ENCODE results near the gene ADA. TPM values are rescaled to one million over a fixed set of nuclear protein-coding genes. Genes with fewer than 3 reads are reported as not detected.

ADA gene
- total RNA-seq, 1 donor from 2014 or later: 67.5 TPM

- H3K4me3 Mint-ChIP-seq (ENCODE audit: unreplicated experiment): no peak overlapping the region
- TF ChIP-seq CTCF (IDR thresholded peaks at IDR 0.05; ENCODE audit: insufficient read depth, low read depth, low read length) (no peak), EZH2 (IDR thresholded peaks at IDR 0.05; ENCODE audit: insufficient read depth, low read length) (no peak)
- FAIRE-seq: no peak
Observed at GRCh38 chr20:44625361-44625760, 26.1 kb downstream of the ADA start.

GRCh38 chr20:44624743-44625271 lies 26.7 kb downstream of the ADA start:
- H3K4me1 Mint-ChIP-seq (ENCODE audit: low read depth, unreplicated experiment): no peaks in the 10 kb centered on the region
- H3K9me3 Mint-ChIP-seq (ENCODE audit: unreplicated experiment): peaks cover 10% of the 10 kb centered on the region
- no peak for TF ChIP-seq EZH2 (IDR thresholded peaks at IDR 0.05; ENCODE audit: insufficient read depth, low read length)
- TF ChIP-seq CTCF (IDR thresholded peaks at IDR 0.05; ENCODE audit: insufficient read depth, low read depth, low read length): no peak
- H3K36me3 Mint-ChIP-seq (ENCODE audit: low read depth, unreplicated experiment): peaks cover 69% of the 10 kb centered on the region
- Histone ChIP-seq H3K36me3 (ENCODE audit: insufficient read depth, low read length) (no peaks in the 10 kb centered on the region), H3K27ac (ENCODE audit: low read depth, low read length) (no peak overlapping the region), H3K4me1 (ENCODE audit: insufficient read depth, low read length) (no peaks in the 10 kb centered on the region), H4K20me1 (ENCODE audit: insufficient read depth, low read length) (no peaks in the 10 kb centered on the region), H2AFZ (ENCODE audit: low read depth, low read length) (no peak overlapping the region), H3K9me3 (ENCODE audit: insufficient read depth, low read depth, low read length) (peaks cover 4% of the 10 kb centered on the region), H3K4me2 (ENCODE audit: low read length) (no peak overlapping the region), H3K27me3 (ENCODE audit: insufficient read depth, low read length) (no peaks in the 10 kb centered on the region), H3K79me2 (ENCODE audit: insufficient read depth, low read length) (no peaks in the 10 kb centered on the region), H3K4me3 (ENCODE audit: insufficient read depth, low read depth, low read length) (no peak overlapping the region), H3K9ac (ENCODE audit: low read length) (no peak overlapping the region)
- no peak overlapping the region for H3K4me3 Mint-ChIP-seq (ENCODE audit: unreplicated experiment)
- DNase-seq (ENCODE audit: low read depth): no peak
- no peak overlapping the region for H3K27ac Mint-ChIP-seq (ENCODE audit: unreplicated experiment)
- no peak for FAIRE-seq
- H3K27me3 Mint-ChIP-seq (ENCODE audit: low read depth, unreplicated experiment): no peaks in the 10 kb centered on the region

More at GRCh38 chr20:44625361-44625760, 26.1 kb downstream of the ADA start:
- no peak overlapping the region for H3K4me3 ChIP-seq (ENCODE audit: insufficient read depth, low read depth, low read length)
- no peak overlapping the region for H2AFZ ChIP-seq (ENCODE audit: low read depth, low read length)
- Mint-ChIP-seq H3K36me3 (ENCODE audit: low read depth, unreplicated experiment) (peaks cover 65% of the 10 kb centered on the region), H3K27ac (ENCODE audit: unreplicated experiment) (no peak overlapping the region), H3K27me3 (ENCODE audit: low read depth, unreplicated experiment) (no peaks in the 10 kb centered on the region), H3K4me1 (ENCODE audit: low read depth, unreplicated experiment) (no peaks in the 10 kb centered on the region), H3K9me3 (ENCODE audit: unreplicated experiment) (peaks cover 10% of the 10 kb centered on the region)
- H3K27me3 ChIP-seq (ENCODE audit: insufficient read depth, low read length): no peaks in the 10 kb centered on the region
- H3K4me1 ChIP-seq (ENCODE audit: insufficient read depth, low read length): no peaks in the 10 kb centered on the region
- no peak overlapping the region for H3K9ac ChIP-seq (ENCODE audit: low read length)
- H4K20me1 ChIP-seq (ENCODE audit: insufficient read depth, low read length): no peaks in the 10 kb centered on the region
- peaks cover 4% of the 10 kb centered on the region for H3K9me3 ChIP-seq (ENCODE audit: insufficient read depth, low read depth, low read length)
- no peak for DNase-seq (ENCODE audit: low read depth)
- no peaks in the 10 kb centered on the region for H3K79me2 ChIP-seq (ENCODE audit: insufficient read depth, low read length)
- no peak overlapping the region for H3K4me2 ChIP-seq (ENCODE audit: low read length)
- H3K27ac ChIP-seq (ENCODE audit: low read depth, low read length): no peak overlapping the region
- H3K36me3 ChIP-seq (ENCODE audit: insufficient read depth, low read length): no peaks in the 10 kb centered on the region

GRCh38 chr20:44624152-44624551 lies 27.3 kb downstream of the ADA start:
- Histone ChIP-seq H2AFZ (ENCODE audit: low read depth, low read length) (no peak overlapping the region), H3K4me2 (ENCODE audit: low read length) (no peak overlapping the region), H4K20me1 (ENCODE audit: insufficient read depth, low read length) (no peaks in the 10 kb centered on the region), H3K27me3 (ENCODE audit: insufficient read depth, low read length) (no peaks in the 10 kb centered on the region), H3K4me1 (ENCODE audit: insufficient read depth, low read length) (no peaks in the 10 kb centered on the region), H3K27ac (ENCODE audit: low read depth, low read length) (no peak overlapping the region), H3K79me2 (ENCODE audit: insufficient read depth, low read length) (no peaks in the 10 kb centered on the region), H3K9ac (ENCODE audit: low read length) (no peak overlapping the region), H3K4me3 (ENCODE audit: insufficient read depth, low read depth, low read length) (no peak overlapping the region), H3K9me3 (ENCODE audit: insufficient read depth, low read depth, low read length) (peaks cover 4% of the 10 kb centered on the region), H3K36me3 (ENCODE audit: insufficient read depth, low read length) (no peaks in the 10 kb centered on the region)
- FAIRE-seq (no peak), DNase-seq (ENCODE audit: low read depth) (no peak)
- no peaks in the 10 kb centered on the region for H3K4me1 Mint-ChIP-seq (ENCODE audit: low read depth, unreplicated experiment)
- TF ChIP-seq EZH2 (IDR thresholded peaks at IDR 0.05; ENCODE audit: insufficient read depth, low read length): no peak
- TF ChIP-seq CTCF (IDR thresholded peaks at IDR 0.05; ENCODE audit: insufficient read depth, low read depth, low read length): no peak
- no peaks in the 10 kb centered on the region for H3K27me3 Mint-ChIP-seq (ENCODE audit: low read depth, unreplicated experiment)
- H3K36me3 Mint-ChIP-seq (ENCODE audit: low read depth, unreplicated experiment): peaks cover 70% of the 10 kb centered on the region
- no peak overlapping the region for H3K4me3 Mint-ChIP-seq (ENCODE audit: unreplicated experiment)
- H3K9me3 Mint-ChIP-seq (ENCODE audit: unreplicated experiment): peaks cover 10% of the 10 kb centered on the region
- no peak overlapping the region for H3K27ac Mint-ChIP-seq (ENCODE audit: unreplicated experiment)
